NCI-H2227 (cell line): Measurements from ENCODE around the gene CTU2.

Experiments used
- DNase-seq: peaks from one replicate; lab custom pipeline; 2025; ENCODE audit not compliant: unreplicated experiment; lab: John Stamatoyannopoulos, UW

Gene CTU2

DNA sequence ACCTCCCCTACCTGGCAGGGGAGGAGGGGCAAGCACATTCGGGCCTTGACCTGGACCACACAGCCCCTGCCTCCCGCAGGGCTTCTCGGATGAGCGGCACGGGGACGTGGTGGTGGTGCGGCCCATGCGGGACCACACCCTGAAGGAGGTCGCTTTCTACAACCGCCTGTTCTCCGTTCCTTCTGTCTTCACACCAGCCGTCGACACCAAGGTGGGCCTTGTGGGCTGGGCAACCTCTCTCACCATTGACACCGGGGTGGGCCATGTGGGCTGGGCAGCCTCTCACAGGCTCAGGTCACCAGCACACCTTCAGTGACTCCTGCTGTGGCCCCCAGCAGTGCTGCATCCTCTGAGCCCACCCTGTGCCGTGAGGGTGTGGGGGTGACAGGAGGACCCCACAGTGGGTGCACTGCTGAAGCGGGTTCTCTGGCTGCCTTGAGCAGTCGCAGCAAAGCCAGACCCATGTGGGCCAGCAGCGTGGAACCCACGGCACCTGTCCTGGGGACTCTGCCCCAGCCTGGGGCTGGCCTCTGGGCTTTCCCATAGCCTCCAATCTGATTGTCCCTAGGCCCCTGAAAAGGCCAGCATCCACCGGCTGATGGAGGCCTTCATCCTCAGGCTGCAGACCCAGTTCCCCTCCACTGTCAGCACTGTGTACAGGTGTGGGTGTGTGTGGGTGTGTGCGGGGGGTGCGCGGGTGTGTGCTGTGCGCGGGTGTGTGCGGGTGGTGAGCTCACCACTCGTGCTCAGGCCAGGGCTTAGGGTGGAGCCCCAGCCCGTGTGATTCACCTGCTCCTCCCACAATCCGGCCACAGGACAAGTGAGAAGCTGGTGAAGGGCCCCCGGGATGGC lies 7.5 kb downstream of the CTU2 start:
- no peak for DNase-seq

DNA sequence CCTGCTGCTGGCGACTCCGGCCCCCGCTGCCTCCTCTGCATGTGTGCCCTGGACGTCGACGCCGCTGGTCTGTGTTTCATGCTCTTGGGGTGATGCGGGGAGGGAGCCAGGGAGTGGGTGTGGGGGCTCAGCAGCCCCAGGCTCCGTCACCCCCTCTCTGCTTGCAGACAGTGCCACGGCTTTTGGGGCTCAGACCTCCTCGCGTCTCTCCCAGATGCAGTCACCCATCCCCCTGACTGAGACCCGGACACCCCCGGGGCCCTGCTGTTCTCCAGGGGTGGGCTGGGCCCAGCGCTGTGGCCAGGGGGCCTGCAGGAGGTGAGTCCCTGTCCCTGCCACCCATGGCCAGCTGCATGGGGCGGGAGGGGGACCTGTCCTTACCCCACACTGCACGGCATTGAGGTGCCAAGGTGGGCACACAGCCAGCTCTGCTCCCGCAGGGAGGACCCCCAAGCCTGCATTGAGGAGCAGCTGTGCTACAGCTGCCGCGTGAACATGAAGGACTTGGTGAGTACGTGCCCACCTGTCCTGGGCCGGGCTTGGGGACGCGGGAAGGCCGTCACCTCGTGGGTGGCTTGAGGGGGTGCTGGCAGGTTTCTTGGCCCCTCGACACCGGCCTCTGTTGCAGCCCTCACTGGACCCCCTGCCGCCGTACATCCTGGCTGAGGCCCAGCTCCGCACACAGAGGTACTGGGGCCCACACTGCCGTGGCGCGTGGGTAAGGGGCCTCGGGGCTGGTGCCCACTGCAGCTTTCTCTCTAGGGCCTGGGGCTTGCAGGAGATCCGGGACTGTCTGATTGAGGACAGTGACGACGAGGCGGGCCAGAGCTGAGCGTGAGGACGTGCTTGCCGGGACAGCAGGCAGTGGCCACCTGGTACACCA lies 8.4 kb downstream of the CTU2 start:
- DNase-seq: no peak

GRCh38 chr16:88715312-88716190 lies 9.2 kb downstream of the CTU2 start:
- no peak for DNase-seq

- DNase-seq: no peak
These were observed 9.9 kb downstream of the CTU2 start for GRCh38 chr16:88716201-88716600.

DNA sequence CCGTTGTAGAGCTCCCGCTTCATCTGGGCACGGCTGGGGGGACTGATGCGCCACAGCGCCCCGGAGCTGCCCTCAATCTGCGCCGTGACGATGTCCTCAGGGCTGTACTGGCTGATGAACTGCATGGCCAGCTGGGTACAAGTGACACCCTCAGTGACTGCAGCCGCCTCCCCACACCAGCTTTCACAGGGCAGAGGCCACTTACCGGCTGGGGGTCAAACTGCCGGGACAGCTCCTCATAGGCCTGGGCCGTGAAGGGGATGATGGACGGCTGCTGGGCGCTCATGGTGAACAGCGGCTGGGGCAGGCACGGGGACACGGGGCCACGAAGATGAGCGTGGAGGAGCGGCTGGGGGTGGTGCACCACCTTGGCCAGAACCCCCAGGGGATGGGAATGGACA lies 10.3 kb downstream of the CTU2 start:
- no peak for DNase-seq

GRCh38 chr16:88718178-88718577 lies 11.9 kb downstream of the CTU2 start:
- no peak for DNase-seq

DNA sequence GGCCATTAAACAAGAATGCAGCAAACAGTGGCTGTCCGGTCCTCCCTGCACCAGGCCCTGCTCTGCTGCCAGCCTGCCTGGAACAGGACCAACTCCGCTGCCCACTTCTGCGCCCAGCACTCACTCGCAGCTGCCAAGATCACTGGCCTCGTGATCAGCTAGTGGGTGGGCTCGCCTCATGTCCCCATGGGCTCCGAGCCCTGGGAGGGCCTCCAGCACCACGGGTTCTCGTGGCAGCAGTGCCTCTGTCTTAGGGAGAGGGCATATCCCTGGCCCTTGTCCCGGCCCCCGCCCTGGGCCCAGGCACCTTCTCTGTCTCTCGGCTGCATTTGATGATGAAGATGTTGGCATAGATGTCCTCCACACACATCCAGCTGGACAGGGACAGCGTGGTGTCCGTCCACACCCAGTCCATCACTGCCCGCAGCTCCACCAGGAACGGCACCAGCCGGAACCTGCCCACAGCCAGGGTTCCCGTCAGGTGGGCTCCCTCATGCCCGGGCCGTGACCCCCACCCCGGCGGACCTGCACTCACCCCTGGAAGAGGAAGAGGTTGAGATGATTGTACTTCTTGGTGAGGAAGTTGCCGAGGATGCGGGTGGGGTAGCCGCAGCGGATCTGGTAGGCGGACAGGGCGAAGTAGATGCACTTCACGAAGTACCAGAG lies 13.1 kb downstream of the CTU2 start:
- no peak for DNase-seq

- DNase-seq: no peak
These were observed 13.6 kb downstream of the CTU2 start for GRCh38 chr16:88719933-88720296.

GRCh38 chr16:88720396-88720970 lies 14.2 kb downstream of the CTU2 start:
- DNase-seq: no peak

DNA sequence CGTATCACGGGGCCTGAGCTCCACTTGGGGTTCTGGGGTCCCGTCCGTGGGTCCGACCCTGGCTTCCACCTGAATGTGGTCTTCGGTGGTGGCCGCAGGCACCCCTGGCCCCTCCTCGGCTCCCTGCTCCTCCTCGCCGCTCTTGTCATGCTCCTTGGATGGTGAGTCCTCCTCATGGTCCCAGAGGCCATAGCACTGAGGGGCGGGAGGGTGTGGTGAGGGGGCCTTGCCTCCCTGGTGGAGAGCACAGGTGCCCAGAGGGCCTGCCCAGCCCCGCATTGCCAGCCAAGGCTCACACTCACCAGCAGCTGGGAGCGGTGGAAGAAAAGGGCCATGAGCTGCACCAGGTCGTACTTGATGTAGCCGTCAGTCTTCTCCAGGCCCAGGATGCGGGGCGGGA lies 14.9 kb downstream of the CTU2 start:
- DNase-seq: no peak

DNA sequence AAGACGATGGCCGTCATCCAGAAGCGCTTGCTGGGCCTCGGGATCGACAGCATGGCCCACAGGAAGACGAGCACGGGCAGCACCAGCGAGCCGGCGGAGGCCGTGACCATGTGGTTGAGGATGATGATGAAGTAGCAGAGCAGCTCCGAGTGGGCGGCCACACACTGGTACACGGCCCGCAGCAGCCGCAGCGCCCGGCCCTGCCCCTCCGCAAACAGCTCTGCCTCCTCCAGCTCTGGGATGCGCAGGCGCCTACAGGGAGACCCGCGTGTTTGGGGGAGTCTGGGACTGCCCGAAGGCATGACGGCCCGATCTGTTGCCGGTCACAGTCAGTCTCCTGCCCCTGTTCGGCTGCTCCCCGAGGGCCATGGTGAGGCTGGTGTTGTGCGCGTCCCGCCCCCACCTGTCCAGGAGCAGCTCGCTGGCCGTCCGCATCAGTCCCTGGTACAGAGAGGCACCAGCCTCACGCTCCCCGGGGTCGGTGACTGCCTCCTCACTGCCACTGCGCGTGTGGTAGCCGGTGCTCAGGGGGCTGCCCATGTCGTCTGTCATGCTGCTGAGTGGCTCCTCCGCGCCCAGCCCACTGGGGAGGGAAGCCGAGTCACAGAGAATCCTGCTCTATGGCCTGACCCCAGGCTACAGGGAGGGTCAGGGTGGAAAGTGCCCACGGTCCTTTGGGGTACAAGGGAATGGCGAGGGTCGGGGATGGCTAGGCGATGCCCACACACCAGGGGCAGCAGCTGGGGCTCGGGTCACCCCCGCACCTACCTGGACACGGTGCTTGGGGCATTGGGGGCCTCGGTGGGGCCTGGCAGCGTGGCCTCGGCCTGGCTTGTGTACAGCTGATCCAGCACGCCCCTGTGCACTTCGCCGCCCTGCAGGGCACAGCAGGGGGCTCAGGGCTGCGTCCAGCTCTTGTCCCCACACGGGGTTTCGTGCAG lies 15.8 kb downstream of the CTU2 start:
- no peak for DNase-seq

- DNase-seq: no peak
These were observed 16.6 kb downstream of the CTU2 start for GRCh38 chr16:88722784-88723506.

- no peak for DNase-seq
These were observed 17.2 kb downstream of the CTU2 start for GRCh38 chr16:88723507-88723887.

DNA sequence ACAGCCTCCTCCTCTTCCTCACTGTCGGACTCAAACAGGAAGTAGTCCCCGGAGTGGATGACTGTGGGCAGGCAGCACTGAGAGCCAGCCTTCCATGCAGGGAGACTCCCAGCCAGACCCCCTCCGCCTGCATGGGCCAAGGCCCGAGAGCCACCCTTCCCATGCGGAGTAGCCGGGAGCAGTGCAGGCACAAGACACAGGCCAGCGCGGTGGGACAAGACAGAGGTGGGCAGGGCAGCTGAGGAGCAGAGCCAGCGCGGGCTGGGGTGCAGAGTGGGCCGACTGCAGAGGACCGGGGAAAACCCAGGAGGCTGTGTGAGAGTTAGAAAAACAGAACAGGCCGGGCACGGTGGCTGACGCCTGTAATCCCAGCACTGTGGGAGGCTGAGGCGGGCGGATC lies 17.6 kb downstream of the CTU2 start:
- DNase-seq: no peak

DNA sequence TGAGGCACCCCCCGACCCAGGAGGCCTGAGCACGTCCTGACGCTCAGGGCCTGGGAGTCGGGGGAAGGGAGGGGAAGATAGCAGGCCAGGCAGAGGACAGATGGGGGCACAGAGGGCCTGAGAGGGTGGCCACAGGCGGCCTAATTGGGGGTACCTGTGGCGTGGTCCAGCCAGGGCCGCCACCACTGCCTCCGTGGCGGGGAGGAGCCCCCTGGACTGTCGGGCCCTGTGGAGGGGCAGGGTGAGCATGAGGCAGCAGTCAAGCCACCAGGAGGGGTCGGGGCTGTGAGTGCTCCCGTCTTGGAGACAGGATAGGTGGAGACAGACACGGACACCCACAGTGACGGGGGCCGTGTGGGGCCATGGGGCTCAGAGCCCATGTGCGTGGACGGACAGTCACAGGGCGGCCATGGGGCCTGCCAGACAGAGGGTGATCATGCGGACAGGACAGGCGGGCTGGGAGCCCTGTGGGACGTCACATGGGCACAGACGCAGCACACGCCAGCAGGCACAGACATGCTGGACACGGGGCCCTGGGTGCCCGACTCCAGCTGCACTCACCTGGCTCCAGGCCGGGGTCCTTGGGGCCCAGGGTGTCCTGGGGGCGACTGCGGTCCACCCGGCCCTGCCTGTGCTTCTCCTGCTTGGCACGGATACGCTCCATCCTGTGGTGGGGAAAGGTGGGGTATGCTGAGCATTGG lies 18.7 kb downstream of the CTU2 start:
- DNase-seq: no peak

DNA sequence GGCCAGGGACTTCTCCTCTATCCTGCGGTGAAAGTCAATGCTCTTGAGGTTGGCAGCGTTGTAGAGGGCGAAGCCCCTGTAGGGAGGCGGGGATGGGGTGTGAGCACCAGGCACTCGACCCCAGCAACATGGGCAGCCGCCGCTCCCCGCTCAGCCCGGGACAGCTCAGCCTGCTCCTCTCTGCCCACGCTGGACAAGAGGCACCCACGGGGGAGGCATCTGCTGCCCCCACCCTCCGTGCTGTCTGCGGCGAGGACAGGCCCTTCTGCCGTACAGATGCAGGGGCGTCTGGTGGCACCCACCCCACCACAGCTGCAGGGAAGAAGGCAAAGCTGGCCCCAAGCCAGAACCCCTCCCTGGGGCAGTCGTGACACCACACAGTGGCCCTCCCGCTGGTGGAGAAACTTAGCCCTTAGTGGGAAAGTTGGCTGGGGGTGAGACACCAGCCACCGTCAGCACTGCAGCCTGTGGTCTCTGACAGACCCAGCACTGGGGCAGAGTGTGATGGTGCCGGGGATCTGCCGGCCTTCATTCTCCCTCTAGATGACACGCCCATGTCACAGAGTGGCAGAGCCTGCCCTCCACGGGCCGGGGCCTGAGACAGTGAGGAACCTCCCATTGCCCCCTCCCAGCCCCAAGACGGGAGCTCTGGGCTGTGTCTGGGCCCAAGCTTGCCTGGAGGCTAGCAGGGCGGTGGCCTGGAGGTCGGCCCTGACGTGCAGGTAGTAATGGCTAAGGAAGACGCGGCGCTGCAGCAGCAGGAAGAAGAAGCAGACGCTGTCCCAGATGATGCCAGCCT lies 19.5 kb downstream of the CTU2 start:
- no peak for DNase-seq

GRCh38 chr16:88726408-88726749 lies 20.1 kb downstream of the CTU2 start:
- DNase-seq: no peak
